Left renal cortex interstitium (tissue), 4 donors: ENCODE data around the gene IKZF1. TPM values are rescaled to one million over a fixed set of nuclear protein-coding genes. Genes with fewer than 3 reads are reported as not detected.

Experiments
- DNase-seq, 4 donors: peaks; one replicate each; pipeline ENCODE4 v3.0.0-alpha.2; 2013; ENCODE audit warnings: low read depth in 4 of 4, low spot score in 2 of 4, missing footprints in 1 of 4
- polyA plus RNA-seq, 4 donors: library from polyadenylated mRNA; unstranded; fragments of 120-200 nt; gene quantifications; one replicate each; pipeline ENCODE4 v1.2.1, GENCODE V29; 2013; ENCODE audit not compliant: insufficient read length in 4 of 4

The IKZF1 gene
- polyA plus RNA-seq, result 1 to 10 TPM; 1.3 to 2.5 (median 1.5) TPM

DNA sequence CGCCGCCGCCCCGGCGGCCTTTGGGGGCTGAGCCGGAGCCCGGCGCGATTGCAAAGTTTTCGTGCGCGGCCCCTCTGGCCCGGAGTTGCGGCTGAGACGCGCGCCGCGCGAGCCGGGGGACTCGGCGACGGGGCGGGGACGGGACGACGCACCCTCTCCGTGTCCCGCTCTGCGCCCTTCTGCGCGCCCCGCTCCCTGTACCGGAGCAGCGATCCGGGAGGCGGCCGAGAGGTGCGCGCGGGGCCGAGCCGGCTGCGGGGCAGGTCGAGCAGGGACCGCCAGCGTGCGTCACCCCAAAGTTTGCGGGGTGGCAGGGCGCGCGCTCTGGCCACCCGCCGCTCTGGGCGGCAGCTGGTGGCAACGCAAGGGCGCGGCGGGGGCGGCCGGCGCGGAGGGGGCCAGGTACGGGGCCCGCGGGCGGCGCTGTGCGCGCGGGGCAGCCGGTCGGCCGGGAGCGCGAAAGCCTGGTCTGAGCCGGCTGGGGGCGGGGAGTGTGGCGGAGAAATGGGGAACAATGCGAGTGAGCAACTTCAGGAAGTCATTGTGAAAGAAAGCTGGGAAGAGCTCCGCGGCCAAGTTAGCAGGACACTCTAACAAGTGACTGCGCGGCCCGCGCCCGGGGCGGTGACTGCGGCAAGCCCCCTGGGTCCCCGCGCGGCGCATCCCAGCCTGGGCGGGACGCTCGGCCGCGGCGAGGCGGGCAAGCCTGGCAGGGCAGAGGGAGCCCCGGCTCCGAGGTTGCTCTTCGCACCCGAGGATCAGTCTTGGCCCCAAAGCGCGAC, at the start of gene IKZF1:
TSS of gene IKZF1 (plus strand) at position 588 of the 782 bp plus-strand sequence. CDS start 14,346 bp downstream, outside the sequence.
- DNase-seq, result no peak

GRCh38 chr7:50261593-50261992, 42.9 kb upstream of the IKZF1 start:
- no peak for DNase-seq

- no peak for DNase-seq
Observed at GRCh38 chr7:50262446-50262845, 42.1 kb upstream of the IKZF1 start.

DNA sequence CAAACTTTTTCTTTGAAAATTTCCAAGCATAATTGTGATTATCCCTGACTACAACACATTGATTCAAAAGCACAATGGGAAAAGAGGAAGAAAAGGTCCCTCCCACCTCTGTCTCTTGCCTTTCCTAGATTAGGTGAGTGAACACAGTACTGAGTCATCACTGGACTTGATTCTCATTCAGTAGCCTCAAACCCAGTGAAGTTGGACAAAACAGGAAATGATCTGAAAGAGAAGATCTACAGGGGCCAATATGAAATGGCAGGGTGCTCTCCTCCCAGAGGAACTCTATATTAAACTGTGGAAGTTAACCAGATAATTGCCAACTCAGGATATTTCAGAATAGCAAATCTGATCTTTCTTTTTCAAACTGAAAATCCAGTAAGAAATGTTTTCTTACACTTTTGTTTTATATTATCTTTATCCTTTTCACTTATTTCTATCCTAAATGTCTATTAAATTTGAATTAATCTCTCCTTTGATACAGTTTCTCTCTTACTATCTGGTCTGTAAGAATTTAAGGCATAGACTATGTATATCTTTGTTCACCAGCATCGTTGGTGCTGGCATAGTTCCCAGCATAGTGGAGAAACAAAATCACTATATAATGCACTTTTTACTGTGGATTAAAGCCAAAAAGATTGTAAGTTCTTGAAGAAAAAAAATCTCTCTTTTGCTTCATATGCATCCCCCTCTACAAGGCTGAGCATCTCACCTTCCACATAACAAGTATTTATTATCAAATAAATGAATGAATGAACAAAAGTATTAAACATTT, 41.4 kb upstream of the IKZF1 start:
- no peak for DNase-seq

DNA sequence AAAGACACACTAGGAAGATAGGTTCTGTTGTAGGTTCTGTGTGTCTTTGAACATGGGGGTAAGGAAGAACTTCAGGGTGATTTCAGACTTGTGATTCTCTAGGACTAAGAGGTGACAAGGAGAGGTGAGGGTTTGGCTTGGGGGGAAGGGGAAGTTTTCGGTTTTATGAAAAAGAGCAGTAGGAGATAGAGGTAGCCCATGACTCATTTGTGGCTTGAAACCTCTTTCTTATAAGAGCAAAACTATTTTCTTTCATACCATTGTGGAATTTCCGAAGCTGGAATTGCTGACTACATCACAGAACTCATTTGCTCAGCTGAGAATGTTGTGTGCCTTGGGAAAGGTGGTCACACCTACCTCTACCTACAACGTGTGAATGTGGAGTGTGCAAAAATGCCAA, 39.6 kb upstream of the IKZF1 start:
- DNase-seq, result no peak

DNA sequence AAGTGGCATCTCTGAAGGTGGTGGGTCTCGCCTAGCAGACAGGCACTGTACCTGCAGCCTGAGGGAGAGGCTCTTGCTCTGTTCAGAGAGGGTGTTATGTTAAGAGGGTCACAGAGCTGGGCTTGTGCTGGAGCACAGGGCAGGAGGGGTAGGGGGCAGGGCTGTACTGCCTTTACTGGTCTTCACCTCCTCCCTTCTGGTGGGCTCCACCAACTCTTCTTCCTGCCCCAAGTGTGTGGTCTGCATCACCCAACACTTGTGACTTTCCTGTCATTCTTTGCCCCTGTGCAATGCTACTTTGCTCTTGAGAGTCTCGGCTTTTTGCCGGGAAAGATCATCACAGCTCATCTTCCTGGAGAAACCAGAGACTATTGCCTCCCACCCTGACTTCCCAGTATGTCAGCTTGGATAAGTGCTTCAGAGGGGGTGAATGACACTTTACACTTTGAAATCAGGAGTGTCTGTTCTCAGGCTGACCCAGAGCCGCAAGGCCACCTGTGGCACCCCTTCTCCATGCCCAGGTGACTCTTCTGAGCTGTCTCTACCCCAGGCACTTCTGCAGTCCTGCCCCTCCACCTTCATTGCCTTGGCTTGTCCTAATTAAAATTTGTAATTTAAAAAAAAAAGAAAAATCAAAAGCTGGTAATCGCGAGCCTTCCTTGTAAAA, 38.4 kb upstream of the IKZF1 start:
- DNase-seq, result no peak

GRCh38 chr7:50266635-50267386, 37.7 kb upstream of the IKZF1 start:
- DNase-seq, result no peak

DNA sequence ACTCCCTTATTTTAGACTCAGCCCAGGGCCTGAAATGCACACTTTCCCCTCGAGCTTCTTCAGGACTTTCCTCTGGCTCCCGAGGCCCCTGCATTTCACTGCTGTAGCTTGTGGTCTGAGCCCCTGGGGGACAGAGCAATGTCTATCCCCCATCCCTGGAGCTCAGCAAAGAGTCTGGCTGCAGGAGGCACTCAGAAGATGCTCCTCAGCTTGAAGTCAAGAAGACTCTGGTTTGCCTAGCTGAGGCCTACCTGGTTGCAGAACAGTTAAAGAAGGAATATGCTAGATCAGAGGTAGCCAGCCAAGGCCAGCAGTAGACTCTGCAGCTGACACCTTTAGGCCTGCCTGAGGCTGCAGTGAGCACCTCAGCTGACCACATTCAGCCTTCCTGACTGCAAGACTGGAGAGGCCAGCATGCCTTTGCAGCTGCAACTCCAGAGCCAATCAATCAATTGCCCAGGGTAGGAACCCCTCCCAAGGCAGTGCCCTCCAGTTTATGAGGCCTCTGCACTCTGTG, 36.9 kb upstream of the IKZF1 start:
- DNase-seq, result no peak

DNA sequence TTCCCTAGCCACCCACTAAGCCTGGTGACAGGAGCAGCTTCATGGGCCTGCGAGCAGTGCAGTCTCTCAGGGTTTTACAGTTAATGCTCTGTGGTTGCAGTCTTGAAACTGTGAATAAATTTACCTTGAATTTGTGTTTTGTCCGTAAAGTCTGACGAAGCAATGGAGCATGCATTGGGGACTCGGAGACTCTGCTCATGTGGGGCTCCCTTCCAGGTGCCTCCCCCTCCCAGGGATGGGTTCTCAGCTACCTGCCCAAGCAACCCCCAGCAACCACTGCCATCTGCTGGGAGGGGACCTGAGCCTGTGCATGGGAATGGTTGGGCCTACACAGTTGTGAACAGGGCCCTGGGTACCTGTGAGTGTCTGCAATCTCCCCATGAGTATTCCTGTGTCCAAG, 36.3 kb upstream of the IKZF1 start:
- DNase-seq, result no peak

GRCh38 chr7:50268990-50269389, 35.5 kb upstream of the IKZF1 start:
- DNase-seq, result no peak

GRCh38 chr7:50270531-50271018, 33.9 kb upstream of the IKZF1 start:
- no peak for DNase-seq

- DNase-seq, result no peak
Observed at GRCh38 chr7:50272808-50273207, 31.7 kb upstream of the IKZF1 start.

- DNase-seq, result no peak
Observed at GRCh38 chr7:50273301-50273700, 31.2 kb upstream of the IKZF1 start.

- DNase-seq, result no peak
Observed at GRCh38 chr7:50273870-50274269, 30.6 kb upstream of the IKZF1 start.

DNA sequence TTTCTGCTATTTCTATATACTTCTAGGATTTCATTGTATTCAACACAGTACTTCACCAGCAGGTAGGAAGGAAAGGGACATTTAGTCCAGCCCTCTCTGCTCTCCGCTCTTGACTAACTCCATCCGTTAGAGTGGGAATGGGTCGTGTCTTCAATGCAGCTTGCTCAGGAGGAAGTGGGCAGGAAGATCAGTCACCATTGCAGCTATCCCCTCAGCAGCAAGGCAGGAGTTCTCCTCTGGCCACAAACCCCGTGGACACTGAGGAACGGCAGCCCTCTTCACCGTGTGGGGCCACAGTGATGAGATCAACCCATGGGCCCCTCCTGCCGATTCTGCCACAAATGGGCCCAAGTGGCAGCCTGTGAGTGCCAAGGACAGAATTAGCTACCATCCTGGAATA, 30.2 kb upstream of the IKZF1 start:
- DNase-seq, result no peak

DNA sequence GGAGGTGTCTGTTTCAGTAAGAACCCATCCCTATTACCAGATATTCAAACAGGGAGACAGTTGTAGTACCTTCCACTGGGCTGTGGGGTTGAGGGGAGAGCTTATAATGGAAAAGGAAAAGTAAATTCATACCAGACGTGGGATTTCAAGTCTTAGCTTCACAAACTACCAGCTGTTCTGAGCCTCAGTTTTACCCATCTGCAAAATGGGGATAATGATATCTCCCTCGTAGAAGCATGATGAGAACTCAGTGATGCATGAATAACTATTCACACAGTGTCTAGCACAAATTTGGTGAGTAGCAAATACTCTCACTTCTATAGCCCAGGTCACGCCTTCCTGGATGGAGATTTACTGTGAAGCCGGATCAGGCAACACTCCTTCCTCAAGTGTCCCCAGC, 29.1 kb upstream of the IKZF1 start:
- no peak for DNase-seq

DNA sequence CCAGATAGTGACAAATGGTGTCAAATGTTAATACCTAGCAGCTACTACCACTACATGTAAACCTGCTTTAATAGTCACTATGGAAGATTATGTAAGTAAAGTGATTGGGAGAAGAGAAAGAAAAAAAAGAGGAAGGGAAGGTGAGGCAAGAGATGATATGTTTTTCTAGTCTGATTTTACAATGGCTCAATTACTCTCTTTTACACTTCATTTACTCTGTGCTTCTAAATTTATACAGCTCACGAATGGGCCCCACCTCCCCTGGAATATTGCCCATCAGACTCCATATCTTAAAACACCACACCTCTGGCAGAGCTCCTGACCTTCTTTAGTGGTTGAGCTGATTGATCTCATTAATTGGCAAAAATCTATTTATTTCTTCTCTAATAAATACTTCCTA, 28.0 kb upstream of the IKZF1 start:
- DNase-seq, result no peak

DNA sequence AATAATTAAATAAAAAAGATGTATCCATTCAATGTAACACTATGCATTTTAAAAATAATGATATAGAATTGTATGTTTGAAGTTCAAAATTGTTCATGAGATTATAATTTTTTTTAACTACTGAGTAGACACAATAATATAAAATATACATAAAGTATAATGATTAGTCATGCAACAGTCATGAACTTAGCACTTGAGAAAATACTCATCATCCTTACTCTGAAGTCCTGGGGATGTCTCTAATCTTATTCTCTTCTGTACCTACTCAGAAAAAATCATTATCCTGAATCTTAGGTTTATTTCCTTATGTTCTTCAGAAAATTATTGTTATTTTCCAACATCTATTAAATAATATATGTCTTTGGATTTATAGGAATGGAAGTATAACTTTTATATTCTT, 26.4 kb upstream of the IKZF1 start:
- DNase-seq, result no peak

DNA sequence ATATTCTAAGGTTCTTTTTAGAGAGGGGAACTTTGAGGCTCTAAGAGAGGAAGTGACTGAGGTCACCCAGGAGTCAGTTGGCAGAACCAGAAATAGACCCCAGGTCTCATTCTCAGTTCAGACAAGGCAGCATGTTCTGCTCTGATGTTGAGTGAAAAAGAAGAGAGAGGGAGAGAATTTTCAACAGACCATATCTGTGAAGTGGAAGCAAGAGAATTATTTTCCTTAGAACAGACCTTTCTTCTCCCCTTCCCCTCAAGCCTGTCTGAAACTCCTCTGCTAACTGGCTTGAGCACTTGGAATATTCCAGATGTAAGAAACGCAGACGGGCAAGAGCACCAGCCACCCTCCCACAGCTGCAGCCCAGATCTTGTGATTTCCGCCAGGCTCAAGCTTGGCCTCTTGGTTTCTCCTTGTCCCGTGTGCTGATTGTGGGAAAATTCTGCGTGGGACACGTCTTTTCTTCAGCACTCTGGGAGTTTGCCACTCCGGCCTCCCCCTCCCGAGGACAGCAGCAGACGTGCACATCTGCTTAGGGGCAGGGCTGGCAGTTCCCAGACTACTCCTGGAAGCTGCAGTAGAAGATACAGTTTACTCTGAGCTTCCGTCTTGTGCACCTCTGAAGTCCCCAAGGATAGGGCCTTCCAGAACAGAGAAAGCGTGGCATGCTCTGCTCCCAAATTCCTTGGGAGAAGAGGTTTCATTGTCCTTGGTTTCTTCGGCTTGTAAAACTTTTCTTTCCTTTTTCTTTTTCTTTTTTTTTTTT, 22.7 kb upstream of the IKZF1 start:
- DNase-seq, result no peak
